HK-2 (cell line): ENCODE measurements around the gene SAP30BP.
A peak's percentile ranks its signal among the peaks of the same experiment; 100 is the strongest.
"Not testable (repeated sequence)": the region's sequence is repeated elsewhere in the genome, so short reads cannot be mapped to it uniquely, and the experiment has no call there.

ENCODE experiments used
- DNase-seq: peaks from one replicate; pipeline ENCODE4 v3.0.0-alpha.2; 2018; ENCODE audit not compliant: unreplicated experiment

The SAP30BP gene

GRCh38 chr17:75633486-75634375 is 33.4 kb upstream of the SAP30BP start:
- peak; percentile 92 for DNase-seq

- no peak for DNase-seq
Measured at GRCh38 chr17:75634376-75634740, 32.8 kb upstream of the SAP30BP start.

- no peak for DNase-seq
Measured at GRCh38 chr17:75634754-75635609, 32.2 kb upstream of the SAP30BP start.

DNA sequence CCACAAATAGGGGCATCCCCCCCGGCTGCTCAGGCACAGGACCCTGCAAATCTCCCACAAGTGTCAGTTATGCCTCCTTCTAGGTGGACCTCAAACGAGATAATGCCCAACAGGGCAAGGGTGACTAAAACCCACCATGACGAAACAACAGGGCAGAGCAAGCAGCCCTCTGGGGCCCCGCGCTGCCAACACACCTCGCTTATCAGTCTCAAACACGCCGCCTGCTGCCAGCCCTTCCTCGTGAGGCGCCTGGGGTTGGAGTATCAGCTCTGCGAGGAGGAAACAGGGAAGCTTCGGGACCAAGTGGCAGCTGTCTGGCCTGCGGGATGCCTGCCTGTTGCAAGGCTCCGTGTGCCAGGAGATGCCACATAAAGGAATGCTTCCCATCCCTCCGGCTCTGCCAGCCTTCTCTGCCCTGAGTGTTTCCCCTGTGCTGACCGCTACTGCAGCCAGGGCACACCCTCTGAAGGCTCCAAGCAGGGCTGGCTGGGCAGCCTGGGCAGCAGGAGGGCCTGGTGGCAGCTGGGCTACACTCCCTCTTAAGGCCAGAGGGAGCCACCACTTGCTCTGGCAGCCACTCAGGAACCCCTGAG is 31.4 kb upstream of the SAP30BP start:
- no peak for DNase-seq

GRCh38 chr17:75636381-75637142 is 30.6 kb upstream of the SAP30BP start:
- DNase-seq = no peak

DNA sequence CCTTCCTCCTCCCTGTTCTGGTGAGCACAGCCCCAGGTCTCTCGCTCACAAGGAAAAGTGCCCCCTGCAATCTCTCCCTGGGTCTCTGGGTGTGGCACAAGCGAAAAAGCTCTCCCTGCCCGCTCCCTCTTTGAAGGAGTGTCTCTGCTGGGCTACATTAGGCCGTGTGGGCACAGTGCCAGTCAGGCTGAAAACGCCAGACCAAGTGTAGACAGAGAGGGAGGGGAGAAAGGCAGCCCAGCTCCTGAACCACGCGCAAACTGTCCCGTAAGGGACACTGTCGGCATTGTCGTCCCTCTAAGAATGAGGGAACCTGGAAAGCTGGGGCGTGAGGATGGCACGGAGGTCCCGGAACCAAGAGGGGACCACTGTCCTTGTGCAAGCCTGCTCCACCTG is 30.0 kb upstream of the SAP30BP start:
- no peak for DNase-seq

DNA sequence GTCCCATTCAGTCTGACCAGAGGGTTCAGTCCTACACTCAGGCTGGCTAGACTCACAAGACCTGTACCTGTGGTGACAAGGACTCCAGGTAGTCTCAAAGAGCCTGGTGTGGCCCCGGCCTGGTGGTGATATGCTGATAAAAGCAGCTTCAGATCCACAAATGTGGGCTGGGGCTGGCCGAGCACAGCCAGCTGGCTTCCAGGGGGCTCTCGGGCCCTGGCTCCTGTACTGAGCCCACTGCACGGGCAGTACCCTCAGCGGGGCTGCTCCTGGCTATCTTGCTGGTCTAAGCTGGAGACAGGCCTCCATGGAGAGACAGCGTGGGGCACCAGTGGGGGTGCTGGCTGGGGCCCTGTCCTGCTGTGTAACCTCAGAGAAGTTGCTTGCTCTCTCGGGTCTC is 29.6 kb upstream of the SAP30BP start:
- no peak for DNase-seq

DNA sequence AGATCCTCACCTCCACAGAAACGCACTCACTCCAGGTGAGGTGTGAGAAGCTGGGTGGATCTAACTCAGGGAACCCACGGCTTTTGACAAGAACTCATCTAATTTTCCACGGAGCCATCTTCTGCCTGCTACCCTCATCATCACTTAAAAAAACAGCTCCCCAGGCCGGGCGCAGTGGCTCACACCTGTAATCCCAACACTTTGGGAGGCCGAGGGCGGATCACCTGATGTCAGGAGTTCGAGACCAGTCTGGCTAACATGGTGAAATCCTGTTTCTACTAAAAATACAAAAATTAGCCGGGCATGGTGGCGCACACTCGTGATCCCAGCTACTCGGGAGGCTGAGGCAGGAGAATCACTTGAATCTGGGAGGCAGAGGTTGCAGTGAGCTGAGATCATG is 29.1 kb upstream of the SAP30BP start:
- DNase-seq = not testable (repeated sequence)

GRCh38 chr17:75638893-75639292 is 28.2 kb upstream of the SAP30BP start:
- no peak for DNase-seq

GRCh38 chr17:75639327-75639726 is 27.8 kb upstream of the SAP30BP start:
- no peak for DNase-seq

- no peak for DNase-seq
Measured at GRCh38 chr17:75639771-75640555, 27.2 kb upstream of the SAP30BP start.

GRCh38 chr17:75640556-75641119 is 26.5 kb upstream of the SAP30BP start:
- DNase-seq = no peak

GRCh38 chr17:75641343-75641742 is 25.8 kb upstream of the SAP30BP start:
- DNase-seq = no peak

DNA sequence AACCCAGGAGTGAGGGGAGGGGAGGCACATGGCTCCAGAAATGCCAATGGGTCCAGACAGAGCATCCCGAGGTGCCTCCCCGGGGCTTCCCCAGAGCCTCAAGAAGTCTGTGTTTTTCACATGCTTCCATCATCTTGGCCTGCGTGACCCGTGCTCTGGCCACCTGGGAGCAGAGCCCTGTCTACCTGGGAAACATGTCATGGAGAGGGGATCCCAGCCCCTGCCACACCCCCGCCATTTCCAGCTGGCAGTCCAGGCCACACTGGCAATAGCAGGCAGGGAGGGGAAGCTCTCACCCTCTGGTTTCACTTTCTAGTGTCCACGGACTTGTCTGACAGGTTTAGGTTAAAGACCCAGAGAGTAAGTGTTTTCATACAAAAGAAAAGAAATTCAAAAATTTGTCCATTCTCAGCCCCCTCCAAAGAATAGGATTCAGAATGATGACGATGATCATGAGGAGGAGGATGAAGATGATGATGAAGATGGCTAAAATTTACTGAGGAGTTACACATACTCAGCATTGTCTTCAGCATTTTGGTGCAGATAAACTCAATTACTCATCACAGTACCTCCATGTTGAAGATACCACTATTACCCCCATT is 24.9 kb upstream of the SAP30BP start:
- DNase-seq = no peak

DNA sequence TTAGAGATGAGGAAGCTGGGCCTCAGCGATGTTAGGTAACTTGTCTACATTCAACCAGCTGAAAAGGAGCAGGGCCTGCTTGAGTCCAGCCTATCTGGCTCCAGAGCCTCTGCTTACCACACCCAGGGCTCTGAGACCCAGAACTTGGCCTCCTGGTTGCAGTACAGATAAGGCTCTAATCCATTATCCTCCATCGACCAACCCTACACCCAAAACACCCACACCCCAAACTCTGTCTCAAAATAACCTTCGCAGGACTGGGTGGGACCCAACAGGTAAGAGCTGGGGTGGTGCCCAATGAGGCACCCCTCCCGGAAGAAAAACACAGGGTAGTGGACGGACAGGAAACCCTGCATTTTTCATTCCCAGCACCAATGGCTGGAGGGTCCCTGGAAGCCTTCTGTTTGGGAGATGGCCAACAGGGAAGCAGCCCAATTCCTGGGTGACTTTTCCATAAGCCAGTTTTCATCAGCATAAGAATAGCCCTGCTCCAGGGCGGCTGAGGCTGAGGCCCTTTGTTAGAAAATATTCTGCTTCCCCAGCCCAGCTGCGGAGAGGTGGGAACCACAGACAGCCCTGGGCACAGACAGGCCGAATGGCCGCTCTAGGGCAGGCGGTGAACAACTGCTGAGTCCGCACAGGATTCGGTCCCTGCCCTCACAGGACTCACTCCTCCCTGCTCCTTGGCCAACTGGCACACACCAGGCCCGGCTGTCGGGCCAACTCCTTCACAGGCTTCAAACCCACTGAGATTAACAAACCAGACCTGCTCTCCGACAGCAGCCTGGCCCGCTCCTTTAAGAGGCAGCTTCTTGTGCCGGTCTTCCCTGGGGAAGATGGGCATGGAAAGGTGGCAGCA is 24.1 kb upstream of the SAP30BP start:
- DNase-seq = no peak

GRCh38 chr17:75643643-75644017 is 23.5 kb upstream of the SAP30BP start:
- no peak for DNase-seq

DNA sequence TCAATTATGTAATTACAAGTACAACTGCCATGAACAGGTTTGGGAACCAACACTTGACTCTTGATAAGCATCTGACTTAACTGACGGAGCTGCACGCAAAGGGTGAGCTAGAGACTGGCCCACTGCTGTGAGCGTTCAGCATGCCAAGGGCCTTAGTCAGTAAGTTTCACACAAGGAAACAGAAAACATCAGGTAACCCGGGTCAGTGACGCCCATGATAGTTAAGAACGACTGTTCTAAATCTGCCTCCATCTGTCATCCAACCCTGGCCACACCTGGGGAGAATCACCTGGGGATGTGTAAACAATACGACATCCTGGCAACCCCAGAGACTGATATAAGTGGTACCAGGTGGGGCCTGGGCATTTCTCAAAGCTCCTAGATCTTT is 21.6 kb upstream of the SAP30BP start:
- peak; percentile 66 for DNase-seq

- peak; percentile 94 for DNase-seq
Measured at GRCh38 chr17:75645889-75646637, 21.1 kb upstream of the SAP30BP start.

- DNase-seq = no peak
Measured at GRCh38 chr17:75646638-75646992, 20.5 kb upstream of the SAP30BP start.
